HepG2 (cell line): ENCODE measurements around the gene PANK1. TPM values are rescaled to one million over a fixed set of nuclear protein-coding genes. Genes with fewer than 3 reads are reported as not detected.

Experiments used
- ATAC-seq: fragments of 200-7000 bp; cut with Tn5 transposase; 3 replicates; pipeline ENCODE4 v1.9.1; 2020; ENCODE audit warnings: mild to moderate bottlenecking, moderate library complexity
- BruUV-seq: library from RNA; stranded (reverse); fragments of 400-500 nt; replicated peaks from 2 replicates; lab custom pipeline; 2021; lab: Mats Ljungman, UMichigan
- CTCF ChIA-PET: fragments of 300-600 bp; formaldehyde crosslinking; extraction: SDS; loops from one replicate; lab custom pipeline; 2021; ENCODE audit warnings: low total read pairs, inconsistent platforms, low intra/inter-chr PET ratio; lab: Yijun Ruan, JAX
- POLR2A ChIA-PET: fragments of 350-600 bp; sonication (Branson Sonifier 250); formaldehyde crosslinking; loops from one replicate; lab custom pipeline; 2020; ENCODE audit warnings: antibody characterized with exemption, inconsistent platforms; lab: Yijun Ruan, JAX
- DNase-seq: peaks from one replicate; pipeline ENCODE4 v3.0.0-alpha.2; 2015; ENCODE audit warnings: low spot score
- FAIRE-seq: peaks from 3 replicates; lab custom pipeline; 2011; peaks lifted over from hg19 to GRCh38; lab: Jason Lieb, UNC
- H2AFZ ChIP-seq: one replicate; pipeline ENCODE4 v1.6.1; 2011; ENCODE audit warnings: low read length, inconsistent platforms
- H3K27ac ChIP-seq: fragments of 300-600 bp; 3 replicates; pipeline ENCODE4 v1.8.0; 2011; ENCODE audit warnings: mixed run types, mild to moderate bottlenecking, mixed read lengths, low read length, inconsistent platforms; ENCODE audit not compliant: insufficient read depth; ENCODE audit errors: extremely low read length
- H3K27me3 ChIP-seq, 2 experiments: fragments of 200-600 bp in 1 of 2; 2 replicates in 1 of 2; 3 replicates in 1 of 2; pipeline versions ENCODE4 v1.6.0 to v1.8.0; 2011; ENCODE audit warnings: low read length in 2 of 2, mild to moderate bottlenecking in 2 of 2, moderate library complexity in 2 of 2, inconsistent platforms in 1 of 2; ENCODE audit not compliant: insufficient read depth in 2 of 2, control insufficient read depth in 1 of 2
- H3K36me3 ChIP-seq, 2 experiments: fragments of 200-600 bp in 1 of 2; replicated peaks in 1 of 2; 2 replicates in 1 of 2; 3 replicates in 1 of 2; pipeline versions ENCODE4 v1.5.1 to v1.8.0; 2011; ENCODE audit warnings: low read length in 2 of 2, inconsistent platforms in 1 of 2; ENCODE audit not compliant: insufficient read depth in 2 of 2, control insufficient read depth in 1 of 2
- H3K4me1 ChIP-seq: 2 replicates; pipeline ENCODE4 v1.5.1; 2012; ENCODE audit warnings: low read length, inconsistent platforms; ENCODE audit not compliant: insufficient read depth
- H3K4me2 ChIP-seq: 2 replicates; pipeline ENCODE4 v1.6.0; 2011; ENCODE audit warnings: low read depth, low read length, inconsistent platforms
- H3K4me3 ChIP-seq, 3 experiments: fragments of 200-600 bp in 1 of 3; sonication (generic), shearing (Covaris generic) in 1 of 3; replicated peaks in 1 of 3; 2 replicates each; pipeline ENCODE4 v1.5.1; 2011 to 2016; ENCODE audit warnings: low read length in 3 of 3, inconsistent platforms in 2 of 3, low read depth in 2 of 3, mild to moderate bottlenecking in 2 of 3, control low read depth in 1 of 3, mixed read lengths in 1 of 3; ENCODE audit not compliant: insufficient read depth in 1 of 3
- H3K79me2 ChIP-seq: one replicate; pipeline ENCODE4 v1.6.1; 2011; ENCODE audit warnings: low read length, inconsistent platforms; ENCODE audit not compliant: insufficient read depth
- H3K9ac ChIP-seq: 2 replicates; pipeline ENCODE4 v1.6.0; 2011; ENCODE audit warnings: mild to moderate bottlenecking, low read depth, low read length, inconsistent platforms; ENCODE audit not compliant: insufficient read depth
- H3K9me3 ChIP-seq: 2 replicates; pipeline ENCODE4 v1.5.1; 2012; ENCODE audit warnings: mild to moderate bottlenecking, low read length
- H4K20me1 ChIP-seq: 2 replicates; pipeline ENCODE4 v1.6.0; 2011; ENCODE audit warnings: inconsistent platforms, mild to moderate bottlenecking, low read length, moderate library complexity; ENCODE audit not compliant: insufficient read depth
- HNRNPLL ChIP-seq: fragments of 200-400 bp; formaldehyde crosslinking; IDR thresholded peaks from 2 replicates; pipeline ENCODE4 v1.6.1; 2017; ENCODE audit warnings: mild to moderate bottlenecking, low read depth, low read length; ENCODE audit not compliant: poor library complexity, severe bottlenecking
- JARID2 ChIP-seq: sonication (generic); formaldehyde crosslinking; IDR thresholded peaks from 2 replicates; pipeline ENCODE4 v1.8.1; 2023; ENCODE audit warnings: missing genetic modification reagents, inconsistent platforms; ENCODE audit not compliant: insufficient replicate concordance
- JUND ChIP-seq: sonication (generic); formaldehyde crosslinking; IDR thresholded peaks from 2 replicates; pipeline ENCODE4 v1.8.0; 2022; ENCODE audit warnings: mild to moderate bottlenecking, missing genetic modification reagents
- MAFG ChIP-seq: sonication (generic); formaldehyde crosslinking; IDR thresholded peaks from 2 replicates; pipeline ENCODE4 v1.5.1; 2020; ENCODE audit warnings: mild to moderate bottlenecking, missing genetic modification reagents
- NFRKB ChIP-seq: fragments of 450-650 bp; IDR thresholded peaks from 2 replicates; pipeline ENCODE4 v1.6.1; 2017
- PLSCR1 ChIP-seq: sonication (generic); formaldehyde crosslinking; IDR thresholded peaks from 2 replicates; pipeline ENCODE4 v1.5.0; 2020; ENCODE audit warnings: missing genetic modification reagents, mild to moderate bottlenecking, borderline replicate concordance
- SP5 ChIP-seq: IDR thresholded peaks from 2 replicates; pipeline ENCODE4 v1.6.1; 2016; ENCODE audit warnings: low read depth, borderline replicate concordance
- THRA ChIP-seq: sonication (generic); formaldehyde crosslinking; IDR thresholded peaks from 2 replicates; pipeline ENCODE4 v1.4.0; 2020; ENCODE audit warnings: missing genetic modification reagents, borderline replicate concordance
- ZNF343 ChIP-seq: sonication (generic); formaldehyde crosslinking; IDR thresholded peaks from 2 replicates; pipeline ENCODE4 v1.4.0; 2020; ENCODE audit warnings: mild to moderate bottlenecking, missing genetic modification reagents
- ZNF354B ChIP-seq: sonication (generic); formaldehyde crosslinking; IDR thresholded peaks from 2 replicates; pipeline ENCODE4 v1.8.0; 2022; ENCODE audit warnings: mild to moderate bottlenecking, missing genetic modification reagents
- ZNF660 ChIP-seq: sonication (generic); formaldehyde crosslinking; IDR thresholded peaks from 2 replicates; pipeline ENCODE4 v1.5.1; 2020; ENCODE audit warnings: mild to moderate bottlenecking, low read depth, missing genetic modification reagents, borderline replicate concordance
- ZNF687 ChIP-seq: sonication (generic); formaldehyde crosslinking; IDR thresholded peaks from 2 replicates; pipeline ENCODE4 v1.5.1; 2020; ENCODE audit warnings: mild to moderate bottlenecking, missing genetic modification reagents, moderate library complexity
- whole genome bisulfite sequencing: methylation state at CpG from one replicate; pipeline ENCODE4 v1.1.6; 2017; ENCODE audit warnings: low lambda C conversion rate; 5-methylcytosine and 5-hydroxymethylcytosine counted together
- in situ Hi-C: cut with HindIII; loops from 2 replicates; pipeline ENCODE4 v1.10.0; 2017; ENCODE audit warnings: low pct_unique_long_range_greater_than_20kb; ENCODE audit not compliant: extremely low pct_ligation_motif_present
- intact Hi-C: fragments of 100-400 bp; cut with micrococcal nuclease; formaldehyde crosslinking; loops from one replicate; pipeline ENCODE4 v1.10.0; 2022; ENCODE audit not compliant: unreplicated experiment
- polyA plus RNA-seq, 8 experiments: library from polyadenylated mRNA; depleted of rRNA in 3 of 8; stranded (reverse) in 7 of 8; unstranded in 1 of 8; fragments of >200 nt; fragmentation: Illumina TruSeq in 4 of 8; extraction: Trizol in 4 of 8; gene quantifications; 2 replicates each; pipeline versions ENCODE4 v1.2.1 to v1.2.3, GENCODE V29; 2011 to 2016; ENCODE audit warnings: low read depth in 4 of 8, missing spikeins in 1 of 8, mixed read lengths in 1 of 8; ENCODE audit not compliant: insufficient read depth in 1 of 8
- total RNA-seq, 5 experiments: library from RNA; depleted of rRNA; stranded (reverse); fragments of >200 nt; fragmentation: Illumina TruSeq; extraction: Trizol; gene quantifications; 2 replicates each; pipeline ENCODE4 v1.2.3, GENCODE V29; 2016; ENCODE audit warnings: low read depth in 1 of 5
- TF ChIP-seq, protein P1 (sequence below): sonication (generic); formaldehyde crosslinking; IDR thresholded peaks from 2 replicates; pipeline ENCODE4 v1.9.0; 2022; ENCODE audit warnings: missing genetic modification reagents, mild to moderate bottlenecking, borderline replicate concordance
- TF ChIP-seq, protein P2 (sequence below): sonication (generic); formaldehyde crosslinking; IDR thresholded peaks from 2 replicates; pipeline ENCODE4 v1.5.1; 2020; ENCODE audit warnings: missing genetic modification reagents, mild to moderate bottlenecking, borderline replicate concordance

PANK1 gene
- total and polyA plus RNA-seq, 2 of the 13 experiments (the other 11 are each of a cell fraction or from before 2014, with no cell fraction given) = 18.2 to 33.3 TPM

DNA sequence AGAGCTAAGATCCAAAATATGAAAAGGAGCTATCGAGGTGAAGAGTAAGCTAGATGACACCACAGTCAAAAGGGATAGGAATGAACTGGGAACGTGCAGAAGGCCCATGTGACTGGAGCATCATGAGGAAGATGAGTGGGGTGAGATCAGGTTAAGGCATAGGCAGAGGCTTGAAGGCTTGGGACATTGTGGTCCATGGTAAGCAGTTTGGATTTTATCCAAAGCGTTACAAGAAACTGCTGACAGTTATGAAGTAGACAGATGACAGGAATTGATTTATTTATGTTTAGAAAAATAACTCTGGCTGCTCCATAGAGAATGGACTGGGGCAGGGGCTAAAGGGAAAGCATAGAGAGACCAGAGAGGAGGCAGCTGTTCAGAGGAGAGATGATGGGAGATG is 18.1 kb upstream of the PANK1 start:
- in situ Hi-C loops = no loop called here
- 69% methylated on average over 3 of the region's 3 CpGs for WGBS
- H4K20me1 ChIP-seq = no peaks in the 10 kb centered on the region
- no peak overlapping the region for H2AFZ ChIP-seq
- ChIA-PET POLR2A (interaction anchor here (1.0 kb wide), 1 partner anchor 19 kb away, joined by 3 read pairs; no protein-coding TSS in a partner anchor), CTCF (no interaction called here)
- no peaks in the 10 kb centered on the region for H3K79me2 ChIP-seq
- ATAC-seq = no peak
- BruUV-seq = no TSS peak
- H3K27me3 ChIP-seq = no peaks in the 10 kb centered on the region
- H3K9ac ChIP-seq = no peak overlapping the region
- H3K4me3 ChIP-seq = no peak overlapping the region
- H3K27ac ChIP-seq = no peak overlapping the region
- H3K4me1 ChIP-seq = peaks cover 4% of the 10 kb centered on the region
- no peaks in the 10 kb centered on the region for H3K9me3 ChIP-seq
- DNase-seq = no peak
- FAIRE-seq = no peak
- no peaks in the 10 kb centered on the region for H3K36me3 ChIP-seq
- H3K4me2 ChIP-seq = no peak overlapping the region
- intact Hi-C loops = no loop called here
- TF ChIP-seq MAFG (CRISPR knock-in tag) (no peak), HNRNPLL (no peak), ZNF687 (no peak), ZNF343 (no peak), JUND (CRISPR knock-in tag) (no peak), NFRKB (no peak), JARID2 (no peak), SP5 (CRISPR knock-in tag) (no peak), ZNF660 (no peak), THRA (CRISPR knock-in tag) (no peak), ZNF354B (CRISPR knock-in tag) (no peak), PLSCR1 (CRISPR knock-in tag) (no peak)
- TF ChIP-seq, protein P1, sequence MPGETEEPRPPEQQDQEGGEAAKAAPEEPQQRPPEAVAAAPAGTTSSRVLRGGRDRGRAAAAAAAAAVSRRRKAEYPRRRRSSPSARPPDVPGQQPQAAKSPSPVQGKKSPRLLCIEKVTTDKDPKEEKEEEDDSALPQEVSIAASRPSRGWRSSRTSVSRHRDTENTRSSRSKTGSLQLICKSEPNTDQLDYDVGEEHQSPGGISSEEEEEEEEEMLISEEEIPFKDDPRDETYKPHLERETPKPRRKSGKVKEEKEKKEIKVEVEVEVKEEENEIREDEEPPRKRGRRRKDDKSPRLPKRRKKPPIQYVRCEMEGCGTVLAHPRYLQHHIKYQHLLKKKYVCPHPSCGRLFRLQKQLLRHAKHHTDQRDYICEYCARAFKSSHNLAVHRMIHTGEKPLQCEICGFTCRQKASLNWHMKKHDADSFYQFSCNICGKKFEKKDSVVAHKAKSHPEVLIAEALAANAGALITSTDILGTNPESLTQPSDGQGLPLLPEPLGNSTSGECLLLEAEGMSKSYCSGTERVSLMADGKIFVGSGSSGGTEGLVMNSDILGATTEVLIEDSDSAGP (CRISPR knock-in tag) = no peak
- TF ChIP-seq, protein P2, sequence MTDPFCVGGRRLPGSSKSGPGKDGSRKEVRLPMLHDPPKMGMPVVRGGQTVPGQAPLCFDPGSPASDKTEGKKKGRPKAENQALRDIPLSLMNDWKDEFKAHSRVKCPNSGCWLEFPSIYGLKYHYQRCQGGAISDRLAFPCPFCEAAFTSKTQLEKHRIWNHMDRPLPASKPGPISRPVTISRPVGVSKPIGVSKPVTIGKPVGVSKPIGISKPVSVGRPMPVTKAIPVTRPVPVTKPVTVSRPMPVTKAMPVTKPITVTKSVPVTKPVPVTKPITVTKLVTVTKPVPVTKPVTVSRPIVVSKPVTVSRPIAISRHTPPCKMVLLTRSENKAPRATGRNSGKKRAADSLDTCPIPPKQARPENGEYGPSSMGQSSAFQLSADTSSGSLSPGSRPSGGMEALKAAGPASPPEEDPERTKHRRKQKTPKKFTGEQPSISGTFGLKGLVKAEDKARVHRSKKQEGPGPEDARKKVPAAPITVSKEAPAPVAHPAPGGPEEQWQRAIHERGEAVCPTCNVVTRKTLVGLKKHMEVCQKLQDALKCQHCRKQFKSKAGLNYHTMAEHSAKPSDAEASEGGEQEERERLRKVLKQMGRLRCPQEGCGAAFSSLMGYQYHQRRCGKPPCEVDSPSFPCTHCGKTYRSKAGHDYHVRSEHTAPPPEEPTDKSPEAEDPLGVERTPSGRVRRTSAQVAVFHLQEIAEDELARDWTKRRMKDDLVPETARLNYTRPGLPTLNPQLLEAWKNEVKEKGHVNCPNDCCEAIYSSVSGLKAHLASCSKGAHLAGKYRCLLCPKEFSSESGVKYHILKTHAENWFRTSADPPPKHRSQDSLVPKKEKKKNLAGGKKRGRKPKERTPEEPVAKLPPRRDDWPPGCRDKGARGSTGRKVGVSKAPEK (CRISPR knock-in tag) = no peak
